PC-3 (cell line): ENCODE measurements around the gene TAOK2. TPM values are rescaled to one million over a fixed set of nuclear protein-coding genes. Genes with fewer than 3 reads are reported as not detected.

ENCODE experiments used
- ATAC-seq: fragments of 200-7000 bp; cut with Tn5 transposase; 2 replicates; pipeline ENCODE4 v1.9.1; 2020; ENCODE audit warnings: mild to moderate bottlenecking, moderate library complexity
- BruUV-seq: library from RNA; stranded (reverse); fragments of 400-500 nt; replicated peaks from 2 replicates; lab custom pipeline; 2021; lab: Mats Ljungman, UMichigan
- CTCF ChIA-PET: fragments of 300-600 bp; sonication (Branson Sonifier 250); formaldehyde crosslinking; loops from one replicate; lab custom pipeline; 2022; ENCODE audit warnings: antibody characterized with exemption; lab: Charles Lee
- POLR2A ChIA-PET: fragments of 300-600 bp; sonication (Branson Sonifier 250); formaldehyde crosslinking; loops from one replicate; lab custom pipeline; 2022; ENCODE audit warnings: antibody characterized with exemption; ENCODE audit not compliant: unreplicated experiment; lab: Charles Lee
- DNase-seq: peaks from one replicate; pipeline ENCODE4 v3.0.0-alpha.2; 2015
- H2AFZ ChIP-seq: fragments of 300-600 bp; sonication (generic); 2 replicates; pipeline ENCODE4 v1.6.0; 2016; ENCODE audit warnings: antibody characterized with exemption, low read length
- H3F3A ChIP-seq: fragments of 300-600 bp; sonication (generic); one replicate; pipeline ENCODE4 v1.6.0; 2017; ENCODE audit warnings: antibody characterized with exemption, low read length, control low read depth, mild to moderate bottlenecking; ENCODE audit not compliant: unreplicated experiment
- H3K27ac ChIP-seq: fragments of 300-600 bp; sonication (generic); 2 replicates; pipeline ENCODE4 v1.5.1; 2016; ENCODE audit warnings: mild to moderate bottlenecking, low read length
- H3K27me3 ChIP-seq: fragments of 300-600 bp; sonication (generic); 2 replicates; pipeline ENCODE4 v1.6.1; 2016; ENCODE audit warnings: low read length, mixed read lengths
- H3K36me3 ChIP-seq: fragments of 300-600 bp; sonication (generic); 2 replicates; pipeline ENCODE4 v1.6.1; 2016; ENCODE audit warnings: low read depth, mixed run types, low read length, mixed read lengths
- H3K4me1 ChIP-seq: fragments of 300-600 bp; sonication (generic); 2 replicates; pipeline ENCODE4 v1.5.1; 2016; ENCODE audit warnings: low read length; ENCODE audit not compliant: insufficient read depth
- H3K4me2 ChIP-seq: fragments of 300-600 bp; sonication (generic); 2 replicates; pipeline ENCODE4 v1.6.0; 2016; ENCODE audit warnings: low read length
- H3K4me3 ChIP-seq: fragments of 300-600 bp; sonication (generic); 2 replicates; pipeline ENCODE4 v1.5.1; 2016; ENCODE audit warnings: mild to moderate bottlenecking, low read length, mixed read lengths
- H3K79me2 ChIP-seq: fragments of 300-600 bp; sonication (generic); 2 replicates; pipeline ENCODE4 v1.6.1; 2017; ENCODE audit warnings: low read length, mixed read lengths
- H3K9ac ChIP-seq: fragments of 300-600 bp; sonication (generic); 2 replicates; pipeline ENCODE4 v1.6.0; 2016; ENCODE audit warnings: mild to moderate bottlenecking, low read length
- H3K9me2 ChIP-seq: fragments of 300-600 bp; sonication (generic); replicated peaks from 2 replicates; pipeline ENCODE4 v1.6.1; 2016; ENCODE audit warnings: mixed run types, low read length, mixed read lengths
- H3K9me3 ChIP-seq: fragments of 300-600 bp; sonication (generic); 2 replicates; pipeline ENCODE4 v1.6.1; 2016; ENCODE audit warnings: low read length, mixed read lengths
- H4K20me1 ChIP-seq: fragments of 300-600 bp; sonication (generic); 2 replicates; pipeline ENCODE4 v1.6.1; 2016; ENCODE audit warnings: low read length, mixed read lengths
- CTCF ChIP-seq: fragments of 300-600 bp; sonication (generic); conservative IDR thresholded peaks from 2 replicates; pipeline ENCODE4 v1.5.1; 2017; ENCODE audit warnings: antibody characterized with exemption, low read depth, mild to moderate bottlenecking, low read length
- EZH2 ChIP-seq: fragments of 300-600 bp; sonication (generic); IDR thresholded peaks from one replicate; pipeline ENCODE4 v1.6.1; 2017; ENCODE audit warnings: antibody characterized with exemption, mild to moderate bottlenecking, low read length; ENCODE audit not compliant: unreplicated experiment
- EZH2phosphoT487 ChIP-seq: fragments of 300-600 bp; sonication (generic); IDR thresholded peaks from 2 replicates; pipeline ENCODE4 v1.6.1; 2018; ENCODE audit warnings: mild to moderate bottlenecking, antibody characterized with exemption, low read length, borderline replicate concordance
- intact Hi-C: fragments of 100-400 bp; cut with micrococcal nuclease; formaldehyde crosslinking; loops from 2 replicates; pipeline ENCODE4 v1.9.0; 2023
- total RNA-seq: library from RNA; depleted of rRNA; stranded (reverse); fragments of >200 nt; gene quantifications from 2 replicates; pipeline ENCODE4 v1.2.3, GENCODE V29; 2014

The TAOK2 gene
- total RNA-seq, 1 experiment from 2014 or later = 34.1 TPM

GRCh38 chr16:29974291-29975133, 844 bp downstream of the TAOK2 start:
- H4K20me1 ChIP-seq = peaks cover 26% of the 10 kb centered on the region
- H3K27ac ChIP-seq = no peak overlapping the region
- peak overlapping the region; percentile 98 for H3K4me3 ChIP-seq
- H3K9me3 ChIP-seq = no peaks in the 10 kb centered on the region
- CTCF ChIA-PET = no interaction called here
- H3K9ac ChIP-seq = peak overlapping the region; percentile 93
- peak overlapping the region; percentile 74; the same call in 1 of the 2 replicates for H2AFZ ChIP-seq
- no peaks in the 10 kb centered on the region for H3F3A ChIP-seq
- H3K9me2 ChIP-seq = no peaks in the 10 kb centered on the region
- TF ChIP-seq EZH2phosphoT487 = no peak
- TF ChIP-seq CTCF = no peak
- TF ChIP-seq EZH2 = no peak
- peak overlapping the region; percentile 98 for H3K4me2 ChIP-seq
- H3K36me3 ChIP-seq = peaks cover 16% of the 10 kb centered on the region; the same call in 1 of the 2 replicates
- DNase-seq = peak; percentile 4
- intact Hi-C loops = loop anchor here (5.0 kb wide), 1 partner anchor 47 kb away; the partner anchor contains the start of gene KCTD13
- ATAC-seq = no peak
- peaks cover 47% of the 10 kb centered on the region for H3K79me2 ChIP-seq
- POLR2A ChIA-PET = no interaction called here
- H3K4me1 ChIP-seq = peaks cover 22% of the 10 kb centered on the region
- no peaks in the 10 kb centered on the region for H3K27me3 ChIP-seq
- no TSS peak for BruUV-seq

- intact Hi-C loops = no loop called here
- POLR2A ChIA-PET = interaction anchor here (1.1 kb wide), 1 partner anchor 49 kb away, joined by 3 read pairs; the partner anchor contains the start of gene KCTD13
- Histone ChIP-seq H4K20me1 (peaks cover 26% of the 10 kb centered on the region), H3K9ac (peak overlapping the region; percentile 93; the same call in 1 of the 2 replicates), H3K4me2 (peak overlapping the region; percentile 98), H3F3A (no peaks in the 10 kb centered on the region), H3K36me3 (peaks cover 22% of the 10 kb centered on the region), H3K27ac (no peak overlapping the region), H3K27me3 (no peaks in the 10 kb centered on the region), H3K9me2 (no peaks in the 10 kb centered on the region), H2AFZ (no peak overlapping the region), H3K4me3 (peak overlapping the region; percentile 98), H3K4me1 (peaks cover 22% of the 10 kb centered on the region), H3K9me3 (no peaks in the 10 kb centered on the region), H3K79me2 (peaks cover 47% of the 10 kb centered on the region)
- TF ChIP-seq CTCF (no peak), EZH2phosphoT487 (no peak), EZH2 (no peak)
- DNase-seq (no peak), ATAC-seq (no peak)
- BruUV-seq = no TSS peak
- CTCF ChIA-PET = no interaction called here
Measured at GRCh38 chr16:29975134-29975538, 1.5 kb downstream of the TAOK2 start.
